ENCODE results near the gene PARVG. TPM values are rescaled to one million over a fixed set of nuclear protein-coding genes. Genes with fewer than 3 reads are reported as not detected.

The PARVG gene
- total and polyA plus RNA-seq, 2 of the 8 experiments (the other 6 are each of a cell fraction or from before 2014, with no cell fraction given), result 0.37 to 1.5 TPM

GRCh38 chr22:44172370-44173108 is 8.2 kb upstream of the PARVG start:
- Histone ChIP-seq H2BK20ac (ENCODE audit: low read length) (peak overlapping the region; percentile 93; the same call in 1 of the 2 replicates), H3K36me3 (ENCODE audit: control insufficient read depth in 2 of 4, insufficient read depth in 4 of 4, low read length in 3 of 4) (no peaks in the 10 kb centered on the region), H3K14ac (ENCODE audit: insufficient read length) (no peak overlapping the region), H4K91ac (replicated peaks; ENCODE audit: insufficient read length, low read length) (peak overlapping the region; percentile 58), H3K79me2 (ENCODE audit: control insufficient read depth in 1 of 2, insufficient read depth in 2 of 2, low read length in 2 of 2) (no peaks in the 10 kb centered on the region), H3K9ac (replicated peaks in 1 of 4; ENCODE audit: extremely low read depth in 1 of 4, low read depth in 3 of 4, low read length in 3 of 4) (no peak overlapping the region), H3K27me3 (replicated peaks in 1 of 4; ENCODE audit: control insufficient read depth in 3 of 4, extremely low read depth in 1 of 4, insufficient read depth in 3 of 4, low read length in 3 of 4) (no peaks in the 10 kb centered on the region; a peak in 1 of 7 replicates), H4K20me1 (replicated peaks in 1 of 2; ENCODE audit: control insufficient read depth in 1 of 2, insufficient read depth in 2 of 2, low read length in 2 of 2) (no peaks in the 10 kb centered on the region), H3K18ac (ENCODE audit: extremely low read depth, low read length) (peak overlapping the region; percentile 97; the same call in 1 of the 2 replicates), H2BK12ac (ENCODE audit: low read depth, low read length) (peak overlapping the region; percentile 85; the same call in 1 of the 2 replicates), H3K4me3 (ENCODE audit: extremely low read depth in 1 of 4, insufficient read depth in 2 of 4, low read depth in 3 of 4, low read length in 4 of 4) (no peak overlapping the region), H3K23ac (ENCODE audit: insufficient read length) (no peak overlapping the region), H2BK15ac (ENCODE audit: low read length) (0 out of 2 replicates have a peak overlapping the region, but pooled peaks have one; percentile 81), H3K56ac (replicated peaks; ENCODE audit: insufficient read length, low read depth, low read length) (no peak overlapping the region), H4K5ac (ENCODE audit: insufficient read length, low read depth, low read length) (peak overlapping the region; percentile 41), H2BK120ac (replicated peaks; ENCODE audit: low read depth, low read length) (peak overlapping the region; percentile 38), H3K23me2 (ENCODE audit: low read depth, low read length) (no peaks in the 10 kb centered on the region), H2BK5ac (ENCODE audit: low read depth, low read length) (peak overlapping the region; percentile 77; the same call in 1 of the 2 replicates), H4K8ac (ENCODE audit: extremely low read depth, insufficient read depth, low read length) (peak overlapping the region; percentile 75; the same call in 1 of the 2 replicates), H3K79me1 (ENCODE audit: low read depth, low read length) (no peaks in the 10 kb centered on the region), H2AFZ (ENCODE audit: low read length) (no peak overlapping the region), H3K9me3 (ENCODE audit: insufficient read depth in 2 of 2, low read depth in 1 of 2, low read length in 1 of 2) (no peaks in the 10 kb centered on the region), H3K4me1 (replicated peaks in 1 of 4; ENCODE audit: control insufficient read depth in 3 of 4, insufficient read depth in 4 of 4, low read length in 3 of 4) (peaks cover 5 to 19% (median 13%) of the 10 kb centered on the region in 4 experiments; a peak in 6 of 7 replicates), H3K27ac (ENCODE audit: low read depth, low read length) (no peak overlapping the region), H3K4me2 (ENCODE audit: insufficient read depth in 1 of 2, low read depth in 2 of 2, low read length in 2 of 2) (peak overlapping the region in 1 of 2 experiments; percentile 31; a peak in 1 of 4 replicates), H2AK5ac (ENCODE audit: low read depth, low read length) (0 out of 2 replicates have a peak overlapping the region, but pooled peaks have one; percentile 34), H3K4ac (replicated peaks; ENCODE audit: insufficient read length, low read depth, low read length) (peak overlapping the region; percentile 64)
- DNase-seq (ENCODE audit: low read depth in 1 of 2, low spot score in 2 of 2) (no peak), FAIRE-seq (peak; percentile 62)
- ChIA-PET POLR2A (ENCODE audit: partially characterized antibody) (interaction anchor here (1.0 to 2.3 kb wide), 5 partner anchors 8 to 27 kb away, joined by 3 to 8 read pairs (median 5); no protein-coding TSS in a partner anchor), CTCF (ENCODE audit: partially characterized antibody) (interaction anchor here (1.3 to 2.2 kb wide), 4 partner anchors 10 to 87 kb away, joined by 3 to 5 read pairs (median 4); no protein-coding TSS in a partner anchor)
- WGBS, 2 experiments (ENCODE audit: extremely low coverage in 1 of 2, insufficient coverage in 1 of 2, insufficient read length in 1 of 2, insufficient replicate concordance in 2 of 2, low coverage in 1 of 2, low lambda C conversion rate in 2 of 2, missing lambda C conversion rate in 1 of 2), result 74% methylated on average over 22 of the region's 22 CpGs; no CpG with 5 or more reads in 1 of the 2 experiments
- TF ChIP-seq MAX (IDR thresholded peaks at IDR 0.05) (peak; percentile 47), SIN3A (conservative IDR thresholded peaks at IDR 0.05 in 1 of 2, IDR thresholded peaks at IDR 0.05 in 1 of 2; ENCODE audit: low read depth in 1 of 2, low read length in 2 of 2) (no peak), E2F6 (IDR thresholded peaks at IDR 0.05) (peak; percentile 42), USF2 (IDR thresholded peaks at IDR 0.05; ENCODE audit: low read length) (0 out of 2 replicates have a peak, but pooled peaks have one; percentile 24), EGR1 (IDR thresholded peaks at IDR 0.05; ENCODE audit: borderline replicate concordance, low read depth, low read length) (peak; percentile 92), SP4 (IDR thresholded peaks at IDR 0.05; ENCODE audit: low read length) (no peak), CEBPB (IDR thresholded peaks at IDR 0.05; ENCODE audit: low read depth, low read length) (peak; percentile 76), EP300 (IDR thresholded peaks at IDR 0.05; ENCODE audit: borderline replicate concordance in 1 of 2, low read depth in 2 of 2, low read length in 2 of 2) (0 out of 3 replicates have a peak, but pooled peaks of 1 of the 2 experiments have one; percentile 45)
